ENCODE results near the gene ATXN1. TPM values are rescaled to one million over a fixed set of nuclear protein-coding genes. Genes with fewer than 3 reads are reported as not detected.
A peak's percentile ranks its signal among the peaks of the same experiment; 100 is the strongest.

The ATXN1 gene
- total and polyA plus RNA-seq, 2 of the 13 experiments (the other 11 are each of a cell fraction or from before 2014, with no cell fraction given): 20.7 to 39.5 TPM

DNA sequence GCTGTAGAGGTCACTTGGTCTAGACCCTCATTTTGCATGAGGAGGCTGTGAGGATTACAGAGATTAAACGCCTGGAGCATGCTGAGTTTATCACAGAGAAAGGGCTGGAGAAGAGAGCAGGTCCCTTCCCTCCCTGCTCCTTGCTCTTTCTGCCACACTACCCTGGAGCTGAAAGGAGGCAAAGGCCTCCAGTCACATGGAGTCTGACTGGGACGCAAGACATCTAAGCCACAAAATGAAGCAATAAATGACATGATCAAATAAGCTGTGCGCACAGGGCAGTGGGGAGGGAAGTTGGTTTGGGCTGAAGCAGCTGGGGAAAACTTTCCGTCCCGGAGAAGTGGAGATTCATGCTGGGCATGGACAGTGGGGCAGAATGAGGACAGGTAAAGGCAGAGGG is 33.3 kb downstream of the ATXN1 start (continued):
- peak; percentile 45; the same call in 1 of the 2 replicates for TF ChIP-seq HOXA3 (CRISPR knock-in tag; IDR thresholded peaks at IDR 0.05)
- TF ChIP-seq ZNF572 (CRISPR knock-in tag; IDR thresholded peaks at IDR 0.05): peak; percentile 92; the same call in 1 of the 2 replicates
- no peak for TF ChIP-seq FOXO1 (CRISPR knock-in tag; IDR thresholded peaks at IDR 0.05)
- TF ChIP-seq HNF4A (CRISPR knock-in tag; IDR thresholded peaks at IDR 0.05): peak; percentile 7; the same call in 1 of the 2 replicates
- TF ChIP-seq ZNF629 (CRISPR knock-in tag; conservative IDR thresholded peaks at IDR 0.05): no peak
- peak; percentile 59 for TF ChIP-seq FOXA3 (CRISPR knock-in tag; IDR thresholded peaks at IDR 0.05)
- TF ChIP-seq ZNF329 (CRISPR knock-in tag; IDR thresholded peaks at IDR 0.05; ENCODE audit: low read depth): no peak
- no peak for TF ChIP-seq ZNF839 (CRISPR knock-in tag; IDR thresholded peaks at IDR 0.05; ENCODE audit: borderline replicate concordance)
- TF ChIP-seq, protein P1, sequence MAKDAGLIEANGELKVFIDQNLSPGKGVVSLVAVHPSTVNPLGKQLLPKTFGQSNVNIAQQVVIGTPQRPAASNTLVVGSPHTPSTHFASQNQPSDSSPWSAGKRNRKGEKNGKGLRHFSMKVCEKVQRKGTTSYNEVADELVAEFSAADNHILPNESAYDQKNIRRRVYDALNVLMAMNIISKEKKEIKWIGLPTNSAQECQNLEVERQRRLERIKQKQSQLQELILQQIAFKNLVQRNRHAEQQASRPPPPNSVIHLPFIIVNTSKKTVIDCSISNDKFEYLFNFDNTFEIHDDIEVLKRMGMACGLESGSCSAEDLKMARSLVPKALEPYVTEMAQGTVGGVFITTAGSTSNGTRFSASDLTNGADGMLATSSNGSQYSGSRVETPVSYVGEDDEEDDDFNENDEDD (CRISPR knock-in tag; IDR thresholded peaks at IDR 0.05; ENCODE audit: borderline replicate concordance): no peak
- no peak for TF ChIP-seq ZNF468 (CRISPR knock-in tag; IDR thresholded peaks at IDR 0.05)
- TF ChIP-seq, protein P2, sequence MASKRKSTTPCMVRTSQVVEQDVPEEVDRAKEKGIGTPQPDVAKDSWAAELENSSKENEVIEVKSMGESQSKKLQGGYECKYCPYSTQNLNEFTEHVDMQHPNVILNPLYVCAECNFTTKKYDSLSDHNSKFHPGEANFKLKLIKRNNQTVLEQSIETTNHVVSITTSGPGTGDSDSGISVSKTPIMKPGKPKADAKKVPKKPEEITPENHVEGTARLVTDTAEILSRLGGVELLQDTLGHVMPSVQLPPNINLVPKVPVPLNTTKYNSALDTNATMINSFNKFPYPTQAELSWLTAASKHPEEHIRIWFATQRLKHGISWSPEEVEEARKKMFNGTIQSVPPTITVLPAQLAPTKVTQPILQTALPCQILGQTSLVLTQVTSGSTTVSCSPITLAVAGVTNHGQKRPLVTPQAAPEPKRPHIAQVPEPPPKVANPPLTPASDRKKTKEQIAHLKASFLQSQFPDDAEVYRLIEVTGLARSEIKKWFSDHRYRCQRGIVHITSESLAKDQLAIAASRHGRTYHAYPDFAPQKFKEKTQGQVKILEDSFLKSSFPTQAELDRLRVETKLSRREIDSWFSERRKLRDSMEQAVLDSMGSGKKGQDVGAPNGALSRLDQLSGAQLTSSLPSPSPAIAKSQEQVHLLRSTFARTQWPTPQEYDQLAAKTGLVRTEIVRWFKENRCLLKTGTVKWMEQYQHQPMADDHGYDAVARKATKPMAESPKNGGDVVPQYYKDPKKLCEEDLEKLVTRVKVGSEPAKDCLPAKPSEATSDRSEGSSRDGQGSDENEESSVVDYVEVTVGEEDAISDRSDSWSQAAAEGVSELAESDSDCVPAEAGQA (IDR thresholded peaks at IDR 0.05; ENCODE audit: low read depth): 0 out of 2 replicates have a peak, but pooled peaks have one; percentile 47
- TF ChIP-seq, protein P2 (CRISPR knock-in tag; IDR thresholded peaks at IDR 0.05; ENCODE audit: borderline replicate concordance): no peak
- peak; percentile 50; the same call in 1 of the 2 replicates for TF ChIP-seq ZNF205 (CRISPR knock-in tag; IDR thresholded peaks at IDR 0.05)
- TF ChIP-seq, protein P3, sequence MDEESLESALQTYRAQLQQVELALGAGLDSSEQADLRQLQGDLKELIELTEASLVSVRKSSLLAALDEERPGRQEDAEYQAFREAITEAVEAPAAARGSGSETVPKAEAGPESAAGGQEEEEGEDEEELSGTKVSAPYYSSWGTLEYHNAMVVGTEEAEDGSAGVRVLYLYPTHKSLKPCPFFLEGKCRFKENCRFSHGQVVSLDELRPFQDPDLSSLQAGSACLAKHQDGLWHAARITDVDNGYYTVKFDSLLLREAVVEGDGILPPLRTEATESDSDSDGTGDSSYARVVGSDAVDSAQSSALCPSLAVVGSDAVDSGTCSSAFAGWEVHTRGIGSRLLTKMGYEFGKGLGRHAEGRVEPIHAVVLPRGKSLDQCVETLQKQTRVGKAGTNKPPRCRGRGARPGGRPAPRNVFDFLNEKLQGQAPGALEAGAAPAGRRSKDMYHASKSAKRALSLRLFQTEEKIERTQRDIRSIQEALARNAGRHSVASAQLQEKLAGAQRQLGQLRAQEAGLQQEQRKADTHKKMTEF (CRISPR knock-in tag; IDR thresholded peaks at IDR 0.05): peak; percentile 43; the same call in 1 of the 2 replicates
- TF ChIP-seq ZNF431 (CRISPR knock-in tag; IDR thresholded peaks at IDR 0.05; ENCODE audit: borderline replicate concordance, low read depth): no peak
- TF ChIP-seq, protein P4, sequence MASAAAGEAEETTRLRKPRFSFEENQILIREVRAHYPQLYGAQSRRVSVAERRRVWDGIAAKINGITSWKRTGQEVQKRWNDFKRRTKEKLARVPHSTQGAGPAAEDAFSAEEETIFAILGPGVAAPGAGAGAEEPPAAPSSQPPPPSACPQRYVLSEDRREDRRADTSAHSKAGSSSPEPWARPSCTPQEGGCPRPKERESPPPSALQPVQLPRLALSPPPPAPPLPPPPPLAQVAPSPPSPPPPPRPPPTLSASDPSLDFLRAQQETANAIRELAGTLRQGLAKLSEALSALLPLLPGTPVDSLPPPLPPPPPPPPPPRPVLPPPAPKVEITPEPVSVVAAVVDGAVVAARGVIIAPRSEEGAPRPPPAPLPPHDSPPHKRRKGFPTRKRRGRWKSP (CRISPR knock-in tag; IDR thresholded peaks at IDR 0.05): no peak
- no peak for TF ChIP-seq EED (CRISPR knock-in tag; IDR thresholded peaks at IDR 0.05)
- no peak for TF ChIP-seq KDM5A (IDR thresholded peaks at IDR 0.05; ENCODE audit: borderline replicate concordance, low read length)
- TF ChIP-seq ZNF781 (CRISPR knock-in tag; IDR thresholded peaks at IDR 0.05; ENCODE audit: borderline replicate concordance, not compliant biosample characterization): no peak
- TF ChIP-seq ZNF792 (CRISPR knock-in tag; IDR thresholded peaks at IDR 0.05): no peak
- TF ChIP-seq, protein P5, sequence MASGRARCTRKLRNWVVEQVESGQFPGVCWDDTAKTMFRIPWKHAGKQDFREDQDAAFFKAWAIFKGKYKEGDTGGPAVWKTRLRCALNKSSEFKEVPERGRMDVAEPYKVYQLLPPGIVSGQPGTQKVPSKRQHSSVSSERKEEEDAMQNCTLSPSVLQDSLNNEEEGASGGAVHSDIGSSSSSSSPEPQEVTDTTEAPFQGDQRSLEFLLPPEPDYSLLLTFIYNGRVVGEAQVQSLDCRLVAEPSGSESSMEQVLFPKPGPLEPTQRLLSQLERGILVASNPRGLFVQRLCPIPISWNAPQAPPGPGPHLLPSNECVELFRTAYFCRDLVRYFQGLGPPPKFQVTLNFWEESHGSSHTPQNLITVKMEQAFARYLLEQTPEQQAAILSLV (CRISPR knock-in tag; IDR thresholded peaks at IDR 0.05; ENCODE audit: borderline replicate concordance): no peak
